Measurements from ENCODE around the gene FAM120B. TPM values are rescaled to one million over a fixed set of nuclear protein-coding genes. Genes with fewer than 3 reads are reported as not detected.
"Not testable (repeated sequence)": the region's sequence is repeated elsewhere in the genome, so short reads cannot be mapped to it uniquely, and the experiment has no call there.

FAM120B gene
- total RNA-seq, 1 donor from 2014 or later, result 20.5 TPM

- ATAC-seq, result no peak
- intact Hi-C loops (cut with micrococcal nuclease), result no loop called here
- no peak for DNase-seq
Observed at GRCh38 chr6:170394980-170395379, 88.4 kb downstream of the FAM120B start.

GRCh38 chr6:170398743-170399369, 92.3 kb downstream of the FAM120B start:
- DNase-seq; intact Hi-C loops (cut with micrococcal nuclease); ATAC-seq: not testable (repeated sequence)

- intact Hi-C loops (cut with micrococcal nuclease); DNase-seq; ATAC-seq: not testable (repeated sequence)
Observed at GRCh38 chr6:170399955-170400558, 93.5 kb downstream of the FAM120B start.

- intact Hi-C loops (cut with micrococcal nuclease), result no loop called here
- no peak for ATAC-seq
- DNase-seq, result no peak
Observed at GRCh38 chr6:170402318-170403040, 95.9 kb downstream of the FAM120B start.

GRCh38 chr6:170403451-170403850, 96.9 kb downstream of the FAM120B start:
- no peak for ATAC-seq
- intact Hi-C loops (cut with micrococcal nuclease), result no loop called here
- no peak for DNase-seq

- intact Hi-C loops (cut with micrococcal nuclease), result no loop called here
- ATAC-seq (no peak), DNase-seq (no peak)
Observed at GRCh38 chr6:170404036-170404435, 97.5 kb downstream of the FAM120B start.

- DNase-seq, result no peak
- no peak for ATAC-seq
- intact Hi-C loops (cut with micrococcal nuclease), result no loop called here
Observed at GRCh38 chr6:170404697-170405096, 98.1 kb downstream of the FAM120B start.

- no peak for ATAC-seq
- intact Hi-C loops (cut with micrococcal nuclease), result no loop called here
Observed at GRCh38 chr6:170405311-170405975, 98.9 kb downstream of the FAM120B start.

GRCh38 chr6:170407200-170407599, 100.6 kb downstream of the FAM120B start:
- intact Hi-C loops (cut with micrococcal nuclease), result no loop called here
- DNase-seq, result no peak
- ATAC-seq, result no peak

More at GRCh38 chr6:170405311-170405975, 98.9 kb downstream of the FAM120B start:
- DNase-seq, result no peak

GRCh38 chr6:170407932-170408331, 101.4 kb downstream of the FAM120B start:
- no peak for DNase-seq
- ATAC-seq, result no peak
- intact Hi-C loops (cut with micrococcal nuclease), result no loop called here

GRCh38 chr6:170409746-170410145, 103.2 kb downstream of the FAM120B start:
- ATAC-seq; intact Hi-C loops (cut with micrococcal nuclease); DNase-seq: not testable (repeated sequence)

GRCh38 chr6:170410241-170410640, 103.7 kb downstream of the FAM120B start:
- ATAC-seq (no peak), DNase-seq (no peak)
- intact Hi-C loops (cut with micrococcal nuclease), result no loop called here

GRCh38 chr6:170415318-170415717, 108.8 kb downstream of the FAM120B start:
- no peak for DNase-seq
- intact Hi-C loops (cut with micrococcal nuclease), result no loop called here
- ATAC-seq, result no peak

GRCh38 chr6:170416303-170416702, 109.7 kb downstream of the FAM120B start:
- no peak for DNase-seq
- intact Hi-C loops (cut with micrococcal nuclease), result no loop called here

GRCh38 chr6:170416959-170417606, 110.5 kb downstream of the FAM120B start:
- ATAC-seq, result no peak
- no peak for DNase-seq
- intact Hi-C loops (cut with micrococcal nuclease), result no loop called here

More at GRCh38 chr6:170416303-170416702, 109.7 kb downstream of the FAM120B start:
- no peak for ATAC-seq

- ATAC-seq (no peak), DNase-seq (no peak)
- intact Hi-C loops (cut with micrococcal nuclease), result no loop called here
Observed at GRCh38 chr6:170417881-170418280, 111.3 kb downstream of the FAM120B start.

GRCh38 chr6:170420283-170420682, 113.7 kb downstream of the FAM120B start:
- ATAC-seq, result no peak
- intact Hi-C loops (cut with micrococcal nuclease), result no loop called here

GRCh38 chr6:170420791-170421776, 114.5 kb downstream of the FAM120B start:
- DNase-seq, result no peak
- intact Hi-C loops (cut with micrococcal nuclease), result no loop called here
- ATAC-seq, result no peak

More at GRCh38 chr6:170420283-170420682, 113.7 kb downstream of the FAM120B start:
- no peak for DNase-seq

Data from left ventricle myocardium superior (tissue), 1 donor.